HFF-Myc (cell line): ENCODE results near the gene USP13.
"Not testable (repeated sequence)": the region's sequence is repeated elsewhere in the genome, so short reads cannot be mapped to it uniquely, and the experiment has no call there.

Experiments used
- DNase-seq: peaks from one replicate; pipeline ENCODE4 v3.0.0-alpha.2; 2011; ENCODE audit warnings: low read depth; ENCODE audit errors: extremely low read depth
- H3K4me3 ChIP-seq: replicated peaks from 2 replicates; pipeline ENCODE4 v1.5.1; 2011; ENCODE audit warnings: low read depth, mild to moderate bottlenecking, control low read depth, low read length
- CTCF ChIP-seq: IDR thresholded peaks from 2 replicates; pipeline ENCODE4 v1.5.1; 2012; ENCODE audit warnings: mild to moderate bottlenecking, low read depth, low read length, control low read depth; ENCODE audit errors: missing control alignments

The USP13 gene

DNA sequence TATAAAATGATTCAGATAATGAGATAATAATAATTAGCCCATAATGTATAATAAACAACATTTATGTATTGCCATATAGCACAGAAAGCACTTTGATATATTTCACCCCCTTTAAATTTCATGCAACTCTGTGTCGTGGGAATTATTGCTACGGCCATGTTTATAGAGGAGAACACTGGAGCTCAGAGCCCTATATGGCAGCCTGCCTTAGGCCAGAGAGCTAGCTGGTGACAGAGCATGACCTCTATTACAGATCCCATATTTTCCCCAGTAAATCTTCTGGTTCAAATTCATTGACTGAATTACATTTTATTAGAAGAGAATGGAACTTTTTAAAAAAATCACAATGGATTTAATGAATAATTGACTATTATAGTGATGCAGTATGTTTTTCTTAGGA is 25.0 kb downstream of the USP13 start:
- TF ChIP-seq CTCF: no peak
- no peak for DNase-seq

GRCh38 chr3:179681492-179682263 is 28.8 kb downstream of the USP13 start:
- no peak overlapping the region for H3K4me3 ChIP-seq
- no peak for DNase-seq
- TF ChIP-seq CTCF: no peak

More for the DNA sequence above, 25.0 kb downstream of the USP13 start:
- H3K4me3 ChIP-seq: no peak overlapping the region

GRCh38 chr3:179682426-179683080 is 29.7 kb downstream of the USP13 start:
- DNase-seq: no peak
- H3K4me3 ChIP-seq: no peak overlapping the region
- no peak for TF ChIP-seq CTCF

- H3K4me3 ChIP-seq, DNase-seq: not testable (repeated sequence)
Measured at GRCh38 chr3:179683286-179683685, 30.4 kb downstream of the USP13 start.

DNA sequence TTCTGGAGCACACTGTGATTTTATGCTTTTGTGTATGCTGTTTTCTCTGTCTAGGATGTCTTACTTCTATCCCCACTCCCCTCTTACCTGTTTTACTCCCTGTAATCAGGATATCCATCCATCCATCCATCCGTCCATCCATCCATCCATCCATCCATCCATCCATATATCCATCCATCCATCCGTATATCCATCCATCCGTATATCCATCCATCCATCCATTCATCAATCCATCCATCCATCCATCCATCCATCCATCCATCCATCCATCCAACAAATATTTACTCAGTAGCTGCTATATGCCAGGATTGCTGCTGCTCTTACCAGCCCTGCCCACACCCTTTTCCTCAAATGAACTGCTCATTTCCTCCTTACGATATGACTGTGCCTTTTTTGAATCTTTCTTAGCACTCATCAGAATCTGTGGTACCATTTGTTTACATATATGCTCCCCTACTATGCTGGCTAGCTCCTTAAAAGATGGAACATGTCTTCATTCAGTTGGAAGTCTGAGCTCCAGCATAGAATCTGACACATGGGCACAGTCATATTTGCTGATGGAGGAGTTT is 35.2 kb downstream of the USP13 start:
- DNase-seq: no peak
- no peak overlapping the region for H3K4me3 ChIP-seq
- no peak for TF ChIP-seq CTCF

DNA sequence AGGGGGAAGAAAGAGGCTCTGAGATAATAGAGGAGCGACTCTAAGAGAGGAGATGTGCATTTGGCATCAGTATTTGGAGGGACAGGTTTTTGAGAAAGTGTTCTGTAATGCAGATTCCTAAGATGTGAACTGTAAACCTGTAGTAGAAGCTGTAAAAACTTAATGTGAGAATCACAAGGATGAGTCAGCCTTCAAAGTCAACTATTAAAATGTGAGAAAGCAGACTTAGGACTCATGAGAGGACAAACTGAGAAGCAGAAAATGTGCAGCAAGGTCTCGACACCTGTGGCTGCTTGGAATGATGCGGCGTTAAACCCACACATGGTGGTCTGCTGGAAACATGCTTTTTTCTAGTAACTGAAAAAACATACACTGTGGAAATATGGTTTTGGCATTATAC is 36.0 kb downstream of the USP13 start:
- no peak overlapping the region for H3K4me3 ChIP-seq
- TF ChIP-seq CTCF: no peak
- DNase-seq: no peak

- no peak overlapping the region for H3K4me3 ChIP-seq
- TF ChIP-seq CTCF: no peak
- no peak for DNase-seq
Measured at GRCh38 chr3:179694731-179695130, 41.9 kb downstream of the USP13 start.
